HG03175 (cell line): ENCODE results near the gene SERPINB6.
"Not testable (repeated sequence)": the region's sequence is repeated elsewhere in the genome, so short reads cannot be mapped to it uniquely, and the experiment has no call there.

Experiments
- ATAC-seq: cut with Tn5 transposase; IDR thresholded peaks from one replicate; pipeline ENCODE4 v1.9.1; 2021; ENCODE audit warnings: mild to moderate bottlenecking, moderate library complexity; ENCODE audit not compliant: unreplicated experiment

Gene SERPINB6

DNA sequence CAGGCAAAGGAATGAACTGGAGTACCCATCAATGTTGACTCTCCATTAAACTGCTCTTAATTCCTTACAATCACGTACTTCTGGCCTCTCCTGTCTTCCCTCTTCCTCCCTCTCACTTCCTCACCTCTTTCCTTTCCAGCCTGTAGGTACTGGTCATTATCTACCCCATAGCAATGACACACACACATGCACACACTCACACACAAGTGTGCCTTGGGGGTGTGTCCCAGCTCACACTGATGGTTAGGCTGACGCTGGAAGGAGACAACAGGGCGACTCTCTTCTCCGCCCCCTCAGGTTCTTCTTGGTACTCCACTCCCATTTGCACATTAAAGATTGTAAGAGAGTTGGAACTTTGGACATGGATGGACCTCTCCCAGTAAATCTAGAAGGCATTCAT, 54.3 kb downstream of the SERPINB6 start:
- ATAC-seq, result no peak

DNA sequence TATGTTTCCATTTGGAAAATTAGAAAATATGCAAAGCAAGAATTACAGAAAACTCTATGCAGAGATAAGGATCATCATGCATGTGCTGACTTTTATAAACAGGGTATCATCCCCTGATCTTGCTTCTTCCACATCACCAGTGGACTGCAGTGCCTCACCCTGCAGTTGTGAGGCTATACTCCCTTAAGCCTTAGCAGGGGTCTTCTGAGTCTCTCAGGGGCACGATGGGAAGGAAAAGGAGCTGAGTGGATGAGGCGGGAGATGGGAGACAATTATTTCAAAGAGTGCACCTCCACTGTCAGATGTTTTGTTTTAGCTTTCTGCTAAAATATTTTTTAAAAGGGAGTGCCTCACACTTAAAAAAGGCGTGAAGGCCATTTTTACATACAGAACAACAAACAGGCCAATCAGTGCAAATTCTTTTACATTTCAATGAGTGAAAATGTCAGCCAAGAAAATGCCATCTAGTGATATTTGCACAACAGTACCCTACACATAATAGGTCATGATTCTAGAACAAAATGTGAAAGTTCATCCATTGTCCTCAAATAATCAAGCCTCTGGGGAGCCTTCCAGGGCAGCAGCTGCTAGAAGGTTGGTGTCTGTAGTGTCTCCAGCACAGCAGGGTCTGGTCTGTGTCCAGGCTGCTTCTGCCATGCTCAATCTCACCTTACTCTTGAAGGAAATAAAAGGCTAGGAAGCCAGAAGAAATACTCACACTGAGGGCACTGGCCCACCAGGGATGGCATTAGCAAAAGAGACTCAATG, 55.0 kb downstream of the SERPINB6 start:
- no peak for ATAC-seq

DNA sequence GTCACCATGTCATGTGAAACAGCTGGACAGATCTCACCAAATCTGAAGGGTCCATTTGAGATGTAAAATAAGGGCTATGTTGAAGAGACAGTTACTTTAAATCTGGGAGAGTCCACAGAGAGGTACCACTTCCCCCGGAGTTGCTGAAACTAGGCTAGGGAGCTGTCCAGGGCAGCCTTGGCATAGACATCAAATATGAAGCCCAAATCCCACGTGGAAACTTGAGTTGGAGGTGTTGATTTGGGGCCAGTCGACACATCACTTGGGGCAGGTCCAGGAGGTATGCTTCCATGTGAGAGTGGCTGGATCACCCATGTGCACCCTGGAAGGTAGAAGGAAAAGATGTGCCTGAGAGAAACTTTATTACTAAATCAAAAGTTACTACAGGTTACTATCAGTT, 56.2 kb downstream of the SERPINB6 start:
- no peak for ATAC-seq

DNA sequence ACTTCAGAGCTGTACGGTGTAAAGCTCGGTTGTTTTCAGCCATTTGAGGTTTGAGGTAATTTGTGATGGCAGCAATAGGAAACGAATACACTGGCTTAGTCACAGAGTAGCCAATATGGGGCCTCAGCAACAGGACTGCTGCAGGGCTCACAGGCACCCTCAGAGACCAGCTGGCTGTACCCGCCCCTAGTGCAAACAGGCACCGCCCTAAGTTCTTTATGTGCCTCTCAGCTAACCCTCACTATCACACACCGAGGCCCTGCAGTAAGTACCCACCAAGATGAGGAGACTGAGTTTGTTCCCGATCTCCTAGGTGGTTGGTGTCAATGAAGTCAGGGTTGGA, 57.1 kb downstream of the SERPINB6 start:
- ATAC-seq, result no peak

DNA sequence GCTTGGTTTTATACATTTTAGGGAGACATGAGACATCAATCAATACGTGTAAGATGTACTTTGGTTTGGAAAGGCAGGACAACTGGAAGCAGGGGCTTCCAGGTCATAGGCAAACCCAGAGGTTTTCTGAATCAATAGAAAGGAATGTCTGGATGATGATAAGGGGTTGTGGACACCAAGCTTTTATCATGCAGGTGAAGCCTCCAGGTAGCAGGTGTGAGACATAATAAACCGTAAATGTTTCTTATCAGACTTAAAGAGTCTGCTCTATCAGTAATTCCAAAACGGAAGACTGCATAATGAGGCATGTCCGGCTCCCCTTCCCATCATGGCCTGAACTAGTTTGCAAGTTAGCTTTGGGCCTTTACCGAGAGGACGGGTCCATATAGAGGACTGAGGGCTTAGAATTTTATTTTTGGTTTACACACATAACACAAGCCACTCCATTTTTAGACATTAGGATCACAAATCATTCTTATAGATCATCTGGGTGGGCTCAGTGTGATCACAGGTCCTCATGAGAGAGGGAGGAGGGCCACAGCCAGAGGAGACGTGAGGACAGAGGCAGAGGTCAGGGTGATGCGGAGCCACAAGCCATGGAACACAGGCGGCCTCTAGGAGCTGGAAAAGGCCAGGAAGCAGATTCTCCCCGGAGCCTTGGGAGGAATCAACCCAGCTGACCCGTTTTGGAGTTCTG, 57.6 kb downstream of the SERPINB6 start:
- ATAC-seq, result no peak

DNA sequence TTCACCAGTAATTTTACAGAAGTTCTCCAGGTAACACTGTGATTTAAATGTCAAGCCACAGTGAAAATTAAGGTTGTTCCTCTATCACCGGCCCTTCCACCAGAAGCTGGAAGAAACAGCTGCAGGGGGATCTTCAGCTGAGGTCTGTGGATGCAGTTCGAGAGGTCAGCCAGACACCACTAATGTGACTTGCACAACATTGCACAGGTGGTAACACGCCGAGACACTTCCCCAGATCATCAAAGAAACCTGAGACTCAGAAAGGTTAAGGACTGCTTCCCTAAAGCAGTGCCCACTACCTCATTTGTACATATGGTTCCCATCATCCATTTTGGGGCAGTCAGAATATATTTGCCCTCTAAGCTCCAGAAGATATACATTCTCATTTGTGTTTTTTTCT, 60.2 kb downstream of the SERPINB6 start:
- ATAC-seq, result peak; percentile 70

DNA sequence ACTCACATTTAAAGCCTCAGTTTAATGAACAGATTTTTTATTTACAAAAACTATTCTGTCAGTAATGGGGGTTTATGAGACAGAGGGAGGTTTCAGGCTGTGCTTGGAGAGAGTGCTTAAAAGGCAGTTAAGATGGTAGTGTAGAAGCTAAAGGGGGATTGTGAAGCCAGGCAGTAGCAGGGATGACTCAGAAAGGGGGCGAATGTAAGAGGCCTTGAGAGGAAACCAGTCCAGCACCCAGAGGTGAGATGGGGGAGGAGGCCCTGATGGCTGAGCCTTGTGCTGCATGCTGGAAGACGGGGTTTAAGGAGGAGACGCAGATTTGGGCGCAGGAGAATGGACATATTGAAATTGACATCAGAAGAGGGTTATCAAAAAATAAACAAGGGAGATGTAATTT, 61.6 kb downstream of the SERPINB6 start:
- ATAC-seq, result no peak

DNA sequence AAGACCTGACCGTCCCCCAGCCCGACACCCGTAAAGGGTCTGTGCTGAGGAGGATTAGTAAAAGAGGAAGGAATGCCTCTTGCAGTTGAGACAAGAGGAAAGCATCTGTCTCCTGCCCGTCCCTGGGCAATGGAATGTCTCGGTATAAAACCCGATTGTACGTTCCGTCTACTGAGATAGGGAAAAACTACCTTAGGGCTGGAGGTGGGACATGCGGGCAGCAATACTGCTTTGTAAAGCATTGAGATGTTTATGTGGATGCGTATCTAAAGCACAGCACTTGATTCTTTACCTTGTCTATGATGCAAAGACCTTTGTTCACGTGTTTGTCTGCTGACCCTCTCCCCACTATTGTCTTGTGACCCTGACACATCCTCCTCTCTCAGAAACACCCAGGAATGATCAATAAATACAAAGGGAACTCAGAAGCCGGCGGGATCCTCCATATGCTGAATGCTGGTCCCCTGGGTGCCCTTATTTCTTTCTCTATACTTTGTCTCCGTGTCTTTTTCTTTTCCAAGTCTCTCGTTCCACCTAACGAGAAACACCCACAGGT, 62.2 kb downstream of the SERPINB6 start:
- ATAC-seq, result not testable (repeated sequence)

DNA sequence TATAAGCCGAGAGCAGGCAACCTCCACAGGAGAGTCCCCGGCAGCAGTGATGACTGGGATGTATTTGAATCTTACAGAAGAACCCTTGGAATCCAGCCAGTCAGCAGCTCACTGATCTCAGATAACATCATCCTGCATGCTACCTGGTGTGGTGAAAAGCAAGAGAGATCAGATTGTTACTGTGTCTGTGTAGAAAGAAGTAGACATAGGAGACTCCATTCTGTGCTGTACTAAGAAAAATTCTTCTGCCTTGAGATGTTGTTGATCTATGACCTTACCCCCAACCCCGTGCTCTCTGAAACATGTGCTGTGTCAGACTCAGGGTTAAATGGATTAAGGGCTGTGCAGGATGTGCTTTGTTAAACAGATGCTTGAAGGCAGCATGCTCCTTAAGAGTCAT, 62.9 kb downstream of the SERPINB6 start:
- ATAC-seq, result not testable (repeated sequence)

DNA sequence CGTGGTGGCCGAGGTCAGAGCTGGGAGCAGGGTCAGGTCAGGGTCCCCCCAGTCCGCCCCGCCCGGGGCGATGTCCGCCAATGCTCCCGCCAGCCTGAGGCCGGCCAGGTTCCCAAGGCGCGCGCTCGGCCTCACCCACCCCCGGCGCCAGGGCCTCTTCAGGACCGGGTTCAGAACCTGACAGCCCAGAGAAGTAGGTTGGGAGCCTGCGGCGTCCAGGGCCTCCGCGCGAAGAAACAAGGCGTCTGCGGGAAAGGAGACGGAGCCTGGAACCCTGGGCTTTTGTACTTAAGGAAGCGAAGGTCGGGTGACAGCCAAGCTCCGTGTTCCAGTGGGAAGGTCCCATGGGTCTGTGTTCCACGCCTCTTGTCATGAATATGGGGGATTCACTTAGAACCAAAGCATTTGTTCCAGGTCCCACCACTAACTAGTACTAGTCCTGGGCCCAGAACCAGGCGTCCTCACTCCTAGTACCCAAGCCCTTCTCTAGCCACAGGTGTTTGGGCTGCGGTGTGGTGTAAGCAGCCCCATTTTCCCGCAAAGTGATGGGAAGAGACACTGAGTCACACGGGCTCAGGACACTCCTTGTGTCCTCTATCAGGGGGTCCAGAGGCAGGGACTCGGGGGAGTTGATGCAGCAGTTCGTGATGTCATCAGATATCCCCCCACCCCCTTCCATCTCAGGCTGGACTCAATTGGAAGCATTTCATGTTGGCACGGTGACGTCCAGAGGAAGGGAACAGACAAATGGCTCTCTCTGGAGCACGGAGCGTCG, 67.8 kb downstream of the SERPINB6 start:
- ATAC-seq, result not testable (repeated sequence)

DNA sequence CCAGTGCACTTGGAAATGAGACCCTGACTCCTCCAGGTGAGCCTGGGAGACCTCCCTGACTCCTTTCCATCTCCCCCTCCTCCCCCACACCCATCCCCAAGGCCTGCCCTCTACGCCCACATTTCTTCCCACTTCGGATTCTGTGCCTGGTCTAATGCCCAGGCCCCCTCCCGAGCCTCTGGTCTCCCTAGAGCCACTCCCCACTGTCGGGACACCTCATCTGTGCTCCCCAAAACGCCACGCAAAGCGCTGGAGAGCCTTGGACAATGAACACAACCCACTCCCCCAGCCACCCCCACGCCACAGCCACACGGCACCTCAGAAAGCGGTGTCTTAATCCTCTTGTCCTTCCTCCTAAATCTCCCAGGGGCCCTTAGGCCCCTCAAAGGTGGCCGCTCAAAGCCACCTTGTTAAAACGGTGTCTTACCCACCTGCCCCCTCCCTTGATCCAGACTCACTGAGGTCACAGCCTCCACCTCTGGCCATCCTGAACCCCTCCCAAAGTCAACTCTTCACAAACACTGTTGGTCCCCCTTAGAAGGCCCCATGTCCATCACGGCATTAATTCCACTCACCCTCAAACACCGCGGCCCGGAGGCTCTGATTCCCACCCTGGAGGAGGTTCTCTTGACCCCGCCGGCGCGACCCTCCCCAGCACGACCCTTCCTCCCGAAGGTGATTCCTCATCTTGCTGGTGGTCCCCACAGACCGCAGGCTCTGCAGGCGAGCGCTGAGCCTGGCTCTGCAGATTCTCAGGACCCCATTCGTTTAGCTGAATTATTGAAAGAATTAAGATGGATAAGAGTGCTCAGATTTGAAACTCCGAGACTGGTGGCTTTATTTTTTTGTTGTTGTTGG, 69.5 kb downstream of the SERPINB6 start:
- ATAC-seq, result not testable (repeated sequence)

DNA sequence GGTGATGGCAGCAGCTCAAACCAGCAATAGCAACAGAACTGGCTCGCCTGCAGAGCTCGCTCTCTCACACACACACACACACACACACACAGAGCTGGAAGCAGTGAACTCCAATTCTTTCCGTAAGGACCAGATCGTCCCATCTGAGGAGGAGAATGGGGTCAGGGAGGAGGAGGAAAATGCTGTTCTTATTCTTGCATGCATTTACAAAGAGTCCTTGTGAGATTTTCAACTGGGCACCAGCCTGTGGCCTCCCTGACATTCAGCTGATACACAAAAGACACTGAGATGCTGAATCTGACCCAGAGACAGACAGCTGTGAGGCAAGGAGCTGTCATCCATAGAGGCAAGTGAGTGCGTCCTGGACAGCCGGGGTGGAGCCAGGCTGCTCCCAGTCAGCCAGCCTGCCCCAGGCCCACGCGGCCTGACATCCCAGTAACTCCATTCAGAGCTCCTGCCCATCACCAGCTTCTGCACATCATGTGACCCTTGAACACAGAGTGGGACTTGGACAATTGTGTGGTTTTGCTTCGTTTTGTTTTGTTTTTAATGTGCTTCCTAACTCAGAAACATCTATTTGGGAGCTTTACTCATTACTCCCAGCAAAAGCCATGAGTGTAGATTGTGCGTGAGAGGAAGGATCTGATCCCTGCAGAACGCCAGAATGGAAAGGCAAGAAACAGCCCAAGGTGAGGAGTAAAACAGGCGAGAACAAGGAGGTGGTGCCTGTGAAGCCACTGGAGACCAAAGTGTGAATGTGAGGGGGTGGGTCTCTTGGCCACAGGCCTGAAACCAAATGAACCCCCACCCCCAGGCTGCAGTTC, 70.3 kb downstream of the SERPINB6 start:
- no peak for ATAC-seq

DNA sequence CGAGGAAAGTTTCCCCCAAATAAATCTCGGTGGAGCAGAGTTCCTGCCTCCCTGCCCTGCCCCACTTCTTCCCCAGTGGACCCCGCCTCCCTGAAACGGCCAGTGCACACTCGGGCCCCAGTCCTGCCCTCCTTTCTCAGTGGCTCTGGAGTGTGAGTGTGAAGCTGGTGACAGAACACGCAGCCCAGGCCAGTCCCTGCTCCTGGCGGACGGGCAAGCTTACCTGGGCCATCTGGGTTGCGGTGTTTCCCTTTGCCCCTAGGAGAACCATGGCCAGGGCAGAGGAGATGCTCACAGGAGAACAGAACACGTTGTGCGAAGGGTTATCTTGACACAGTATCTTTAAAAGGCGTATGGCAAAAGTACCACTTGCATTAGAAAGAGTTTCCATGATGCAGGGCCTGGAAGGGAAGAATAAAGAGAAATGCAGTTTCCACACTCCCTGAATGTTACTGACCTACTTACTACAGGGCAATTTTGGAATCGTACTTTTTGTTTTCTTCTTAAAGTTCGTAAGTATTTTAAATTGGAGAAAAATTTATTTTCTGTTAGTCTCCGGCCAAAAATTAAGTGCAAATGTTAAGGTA, 71.1 kb downstream of the SERPINB6 start:
- ATAC-seq, result no peak

DNA sequence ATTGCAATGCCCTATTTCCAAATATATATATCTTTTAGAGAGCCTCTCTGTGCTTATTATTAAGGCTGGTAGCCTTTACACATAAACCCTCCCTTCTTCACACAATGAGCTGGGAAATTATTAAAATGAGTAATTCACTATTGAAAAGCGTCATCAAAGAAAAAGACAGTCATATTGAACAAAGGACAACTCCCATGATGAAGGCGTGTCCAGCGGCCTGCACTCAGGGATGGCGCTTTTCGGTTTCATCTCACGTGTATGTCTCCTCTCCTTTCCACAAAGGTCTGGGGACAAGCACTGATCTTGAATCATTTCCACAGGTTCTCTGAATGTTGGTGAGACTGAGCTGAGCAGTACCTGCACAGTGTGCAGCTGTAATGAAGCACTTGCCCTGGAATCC, 71.8 kb downstream of the SERPINB6 start:
- ATAC-seq, result no peak
